ENCODE data around the gene KCNG4. TPM values are rescaled to one million over a fixed set of nuclear protein-coding genes. Genes with fewer than 3 reads are reported as not detected.
A peak's percentile ranks its signal among the peaks of the same experiment; 100 is the strongest.
"Not testable (repeated sequence)": the region's sequence is repeated elsewhere in the genome, so short reads cannot be mapped to it uniquely, and the experiment has no call there.

KCNG4 gene
- total RNA-seq, 2 experiments from 2014 or later: not detected

- Mint-ChIP-seq H3K4me1 (no peaks in the 10 kb centered on the region), H3K27ac (no peak overlapping the region), H3K36me3 (no peaks in the 10 kb centered on the region), H3K9me3 (no peaks in the 10 kb centered on the region), H3K4me3 (no peak overlapping the region), H3K27me3 (peaks cover 8% of the 10 kb centered on the region)
- no peak for DNase-seq
Observed at GRCh38 chr16:84232969-84233368, 6.8 kb downstream of the KCNG4 start.

GRCh38 chr16:84232060-84232459 lies 7.8 kb downstream of the KCNG4 start:
- Mint-ChIP-seq H3K27me3 (peaks cover 12% of the 10 kb centered on the region), H3K4me1 (no peaks in the 10 kb centered on the region), H3K36me3 (no peaks in the 10 kb centered on the region), H3K27ac (no peak overlapping the region), H3K4me3 (no peak overlapping the region), H3K9me3 (no peaks in the 10 kb centered on the region)
- DNase-seq: no peak

GRCh38 chr16:84229471-84229870 lies 10.3 kb downstream of the KCNG4 start:
- no peak overlapping the region for H3K4me3 Mint-ChIP-seq

GRCh38 chr16:84228256-84228838 lies 11.5 kb downstream of the KCNG4 start:
- DNase-seq: no peak

More at GRCh38 chr16:84229471-84229870, 10.3 kb downstream of the KCNG4 start:
- Mint-ChIP-seq H3K4me1 (no peaks in the 10 kb centered on the region), H3K9me3 (no peaks in the 10 kb centered on the region), H3K27me3 (peaks cover 8% of the 10 kb centered on the region), H3K36me3 (no peaks in the 10 kb centered on the region), H3K27ac (peak overlapping the region; percentile 51)
- no peak for DNase-seq

GRCh38 chr16:84227548-84227947 lies 12.3 kb downstream of the KCNG4 start:
- Mint-ChIP-seq H3K4me1 (no peaks in the 10 kb centered on the region), H3K9me3 (no peaks in the 10 kb centered on the region), H3K36me3 (no peaks in the 10 kb centered on the region), H3K27me3 (peaks cover 8% of the 10 kb centered on the region), H3K27ac (no peak overlapping the region), H3K4me3 (no peak overlapping the region)
- DNase-seq: no peak

More at GRCh38 chr16:84228256-84228838, 11.5 kb downstream of the KCNG4 start:
- no peaks in the 10 kb centered on the region for H3K4me1 Mint-ChIP-seq
- no peak overlapping the region for H3K4me3 Mint-ChIP-seq
- H3K36me3 Mint-ChIP-seq: no peaks in the 10 kb centered on the region
- H3K27ac Mint-ChIP-seq: no peak overlapping the region
- H3K27me3 Mint-ChIP-seq: peaks cover 8% of the 10 kb centered on the region
- H3K9me3 Mint-ChIP-seq: no peaks in the 10 kb centered on the region

- Mint-ChIP-seq H3K4me3 (no peak overlapping the region), H3K27ac (no peak overlapping the region), H3K27me3 (peaks cover 8% of the 10 kb centered on the region), H3K4me1 (no peaks in the 10 kb centered on the region), H3K36me3 (no peaks in the 10 kb centered on the region), H3K9me3 (no peaks in the 10 kb centered on the region)
- no peak for DNase-seq
Observed at GRCh38 chr16:84226026-84226425, 13.8 kb downstream of the KCNG4 start.

- H3K4me1 Mint-ChIP-seq: no peaks in the 10 kb centered on the region
- H3K27ac Mint-ChIP-seq: no peak overlapping the region
- no peak overlapping the region for H3K4me3 Mint-ChIP-seq
- DNase-seq: no peak
- H3K36me3 Mint-ChIP-seq: no peaks in the 10 kb centered on the region
- H3K9me3 Mint-ChIP-seq: no peaks in the 10 kb centered on the region
- H3K27me3 Mint-ChIP-seq: peaks cover 8% of the 10 kb centered on the region
Observed at GRCh38 chr16:84225571-84225970, 14.2 kb downstream of the KCNG4 start.

GRCh38 chr16:84225126-84225525 lies 14.7 kb downstream of the KCNG4 start:
- H3K4me3 Mint-ChIP-seq: no peak overlapping the region
- no peak overlapping the region for H3K27ac Mint-ChIP-seq
- H3K27me3 Mint-ChIP-seq: peaks cover 8% of the 10 kb centered on the region
- no peaks in the 10 kb centered on the region for H3K36me3 Mint-ChIP-seq
- DNase-seq: no peak
- no peaks in the 10 kb centered on the region for H3K4me1 Mint-ChIP-seq
- no peaks in the 10 kb centered on the region for H3K9me3 Mint-ChIP-seq

GRCh38 chr16:84224554-84224953 lies 15.3 kb downstream of the KCNG4 start:
- peaks cover 8% of the 10 kb centered on the region for H3K27me3 Mint-ChIP-seq
- no peaks in the 10 kb centered on the region for H3K36me3 Mint-ChIP-seq
- no peak overlapping the region for H3K27ac Mint-ChIP-seq
- no peak for DNase-seq
- H3K4me3 Mint-ChIP-seq: no peak overlapping the region
- no peaks in the 10 kb centered on the region for H3K4me1 Mint-ChIP-seq
- no peaks in the 10 kb centered on the region for H3K9me3 Mint-ChIP-seq

GRCh38 chr16:84223456-84223855 lies 16.4 kb downstream of the KCNG4 start:
- no peak for DNase-seq
- Mint-ChIP-seq H3K27me3 (peaks cover 4% of the 10 kb centered on the region), H3K27ac (no peak overlapping the region)

GRCh38 chr16:84220851-84221250 lies 19.0 kb downstream of the KCNG4 start:
- Mint-ChIP-seq H3K4me1 (no peaks in the 10 kb centered on the region), H3K36me3 (no peaks in the 10 kb centered on the region), H3K27ac (no peak overlapping the region), H3K27me3 (no peaks in the 10 kb centered on the region), H3K4me3 (no peak overlapping the region), H3K9me3 (no peaks in the 10 kb centered on the region)
- DNase-seq: no peak

More at GRCh38 chr16:84223456-84223855, 16.4 kb downstream of the KCNG4 start:
- no peak overlapping the region for H3K4me3 Mint-ChIP-seq
- no peaks in the 10 kb centered on the region for H3K9me3 Mint-ChIP-seq
- H3K36me3 Mint-ChIP-seq: no peaks in the 10 kb centered on the region
- no peaks in the 10 kb centered on the region for H3K4me1 Mint-ChIP-seq

- no peaks in the 10 kb centered on the region for H3K9me3 Mint-ChIP-seq
- no peak overlapping the region for H3K4me3 Mint-ChIP-seq
- no peaks in the 10 kb centered on the region for H3K36me3 Mint-ChIP-seq
- H3K27ac Mint-ChIP-seq: no peak overlapping the region
- no peak for DNase-seq
- H3K4me1 Mint-ChIP-seq: no peaks in the 10 kb centered on the region
- H3K27me3 Mint-ChIP-seq: no peaks in the 10 kb centered on the region
Observed at GRCh38 chr16:84218956-84219355, 20.9 kb downstream of the KCNG4 start.

GRCh38 chr16:84218176-84218823 lies 21.5 kb downstream of the KCNG4 start:
- H3K4me1 Mint-ChIP-seq: no peaks in the 10 kb centered on the region
- no peak for DNase-seq
- no peaks in the 10 kb centered on the region for H3K9me3 Mint-ChIP-seq
- no peaks in the 10 kb centered on the region for H3K27me3 Mint-ChIP-seq
- H3K36me3 Mint-ChIP-seq: no peaks in the 10 kb centered on the region
- no peak overlapping the region for H3K27ac Mint-ChIP-seq
- H3K4me3 Mint-ChIP-seq: no peak overlapping the region

- not testable (repeated sequence) for H3K27me3 Mint-ChIP-seq, DNase-seq, H3K27ac Mint-ChIP-seq, H3K36me3 Mint-ChIP-seq, H3K9me3 Mint-ChIP-seq, H3K4me1 Mint-ChIP-seq, H3K4me3 Mint-ChIP-seq
Observed at GRCh38 chr16:84216144-84216543, 23.7 kb downstream of the KCNG4 start.

- H3K4me3 Mint-ChIP-seq: no peak overlapping the region
- no peak overlapping the region for H3K27ac Mint-ChIP-seq
- no peaks in the 10 kb centered on the region for H3K36me3 Mint-ChIP-seq
- H3K4me1 Mint-ChIP-seq: no peaks in the 10 kb centered on the region
- H3K27me3 Mint-ChIP-seq: no peaks in the 10 kb centered on the region
- DNase-seq: no peak
- H3K9me3 Mint-ChIP-seq: no peaks in the 10 kb centered on the region
Observed at GRCh38 chr16:84215531-84215930, 24.3 kb downstream of the KCNG4 start.

- Mint-ChIP-seq H3K36me3 (no peaks in the 10 kb centered on the region), H3K4me3 (no peak overlapping the region), H3K27ac (no peak overlapping the region), H3K9me3 (no peaks in the 10 kb centered on the region), H3K4me1 (no peaks in the 10 kb centered on the region), H3K27me3 (no peaks in the 10 kb centered on the region)
- no peak for DNase-seq
Observed at GRCh38 chr16:84214451-84215066, 25.3 kb downstream of the KCNG4 start.

Data from activated naive CD8-positive, alpha-beta T cell treated with anti-CD3 and anti-CD28 coated beads for 36 hours (primary cell).